HG03159 (cell line): ENCODE measurements around the gene UMOD.
"Not testable (repeated sequence)": the region's sequence is repeated elsewhere in the genome, so short reads cannot be mapped to it uniquely, and the experiment has no call there.

Source experiments
- ATAC-seq: cut with Tn5 transposase; IDR thresholded peaks from one replicate; pipeline ENCODE4 v1.9.1; 2021; ENCODE audit warnings: mild to moderate bottlenecking, moderate library complexity; ENCODE audit not compliant: unreplicated experiment

The UMOD gene

DNA sequence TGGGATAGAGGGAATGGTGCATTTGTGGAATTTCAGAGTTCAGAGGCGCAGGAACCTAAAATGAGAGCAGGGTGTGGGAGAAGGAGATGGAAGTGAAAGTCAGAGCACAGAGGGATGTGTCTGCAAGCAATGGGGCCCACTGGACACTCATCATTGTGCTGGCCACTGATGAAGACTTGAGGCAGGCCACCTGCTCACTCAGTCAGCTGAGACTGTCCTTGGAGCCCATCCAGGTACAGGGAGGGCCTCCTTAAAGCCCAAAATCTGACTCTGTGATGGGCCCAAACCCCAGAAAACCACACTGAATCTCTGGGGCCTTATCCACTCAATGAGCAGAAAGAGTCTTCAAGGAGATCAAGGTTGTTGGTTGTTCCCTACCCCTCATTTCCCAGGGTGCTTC is 30.8 kb downstream of the UMOD start:
- ATAC-seq, result no peak

DNA sequence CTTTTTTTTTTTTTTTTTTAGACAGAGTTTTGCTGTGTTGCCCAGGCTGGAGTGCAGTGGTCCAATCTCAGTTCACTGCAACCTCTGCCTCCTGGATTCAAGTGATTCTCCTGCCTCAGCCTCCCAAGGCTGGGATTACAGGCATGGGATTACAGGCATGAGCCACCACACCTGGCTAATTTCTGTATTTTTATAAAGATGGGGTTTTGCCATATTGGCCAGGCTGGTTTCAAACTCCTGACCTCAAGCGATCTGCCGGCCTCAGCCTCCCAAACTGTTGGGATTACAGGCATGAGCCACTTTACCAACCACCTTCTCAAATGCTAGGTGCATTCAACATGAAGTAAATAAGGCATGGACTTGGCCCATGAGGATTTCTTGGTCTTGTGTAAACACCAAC is 31.5 kb downstream of the UMOD start:
- not testable (repeated sequence) for ATAC-seq

DNA sequence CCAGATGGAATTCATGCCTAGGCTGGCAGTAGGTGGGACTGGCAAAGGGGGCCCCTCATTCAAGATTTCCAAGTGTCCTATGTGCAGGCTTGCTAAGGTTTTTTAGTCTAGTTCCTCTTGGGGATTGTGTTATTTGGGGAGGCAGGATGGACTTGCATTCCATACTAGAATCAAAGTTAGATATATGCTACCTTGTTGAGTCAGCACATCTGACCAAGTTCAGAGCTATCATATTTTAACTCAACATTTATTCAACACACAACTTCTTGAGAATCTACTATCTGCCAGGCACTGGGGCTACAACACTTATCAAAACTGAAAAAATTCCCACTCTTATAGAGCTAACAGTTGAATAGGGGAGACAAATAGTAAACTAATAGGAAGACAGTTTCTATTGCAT is 31.9 kb downstream of the UMOD start:
- no peak for ATAC-seq

DNA sequence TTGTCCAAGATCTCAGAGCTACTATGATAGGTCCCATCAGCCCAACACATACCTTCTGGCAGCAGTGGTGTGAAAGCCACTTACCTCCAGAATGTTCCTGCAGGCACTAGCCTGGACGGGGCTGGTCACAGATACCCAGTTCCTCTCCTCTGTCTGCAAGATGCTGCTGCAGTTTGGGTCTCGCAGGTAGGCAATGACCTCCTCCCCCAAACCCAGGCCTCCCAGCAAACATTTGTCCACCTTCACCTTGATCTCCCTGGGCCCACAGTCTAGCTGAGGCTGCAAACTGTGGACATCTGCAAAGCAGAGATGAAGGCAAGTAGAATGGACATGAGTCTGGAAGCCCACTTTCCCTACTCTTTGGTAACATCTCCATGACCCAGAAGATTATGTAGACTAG is 32.3 kb downstream of the UMOD start:
- no peak for ATAC-seq

DNA sequence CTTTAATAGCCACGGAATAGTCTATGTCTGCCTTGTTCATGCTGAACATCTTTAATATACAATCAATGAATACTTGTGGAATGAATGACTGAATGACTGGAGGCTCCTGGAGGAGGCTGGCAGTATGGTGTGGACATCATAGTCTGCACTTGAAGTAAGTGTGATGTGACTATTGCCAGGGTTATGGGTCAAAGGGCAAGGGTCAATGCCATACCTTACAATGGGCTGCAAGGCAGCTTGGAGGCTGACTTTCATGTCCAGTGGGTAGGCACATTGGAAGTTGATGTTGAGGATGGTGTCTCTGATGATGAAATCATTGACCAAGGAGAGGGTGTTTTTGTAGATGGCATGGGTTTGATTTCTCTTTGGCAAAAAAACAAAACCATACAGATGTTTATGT is 33.1 kb downstream of the UMOD start:
- no peak for ATAC-seq

DNA sequence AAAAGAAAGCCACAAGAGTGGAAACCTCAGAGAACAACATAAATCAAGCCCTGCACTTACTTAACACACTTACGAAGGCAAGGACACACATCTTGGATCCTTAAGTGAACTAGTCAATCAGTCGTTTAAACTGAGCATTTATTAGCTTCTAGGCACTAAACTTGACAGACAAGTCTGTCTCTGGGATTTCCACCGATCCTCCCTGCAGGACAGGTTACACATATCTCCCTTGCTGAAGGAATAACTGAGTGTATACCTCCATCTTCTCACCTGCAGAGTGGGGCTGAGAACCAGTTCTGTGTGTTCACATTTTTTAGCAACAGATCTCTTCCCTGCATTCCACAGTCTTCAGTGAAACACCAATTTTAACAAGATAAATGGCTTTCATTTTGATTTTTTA is 34.1 kb downstream of the UMOD start:
- ATAC-seq, result no peak

DNA sequence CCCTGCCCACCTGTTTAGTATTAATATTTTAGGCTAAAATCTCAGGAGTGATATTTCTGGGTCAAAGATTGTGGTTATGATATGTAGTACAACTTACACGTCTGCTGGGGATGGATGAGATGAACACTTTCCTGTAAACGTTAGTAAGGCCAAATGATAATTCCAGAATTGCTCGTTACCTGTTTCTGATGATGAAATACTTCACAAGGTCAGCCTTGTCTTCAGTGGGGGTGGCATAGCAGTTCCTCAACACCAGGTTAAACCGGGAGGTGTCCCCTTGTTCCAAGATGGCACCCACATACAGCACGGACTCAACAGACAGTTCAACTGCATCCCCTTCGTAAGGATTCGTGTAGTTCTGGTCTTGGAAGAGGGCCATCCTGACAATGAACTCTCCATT is 34.5 kb downstream of the UMOD start:
- no peak for ATAC-seq

DNA sequence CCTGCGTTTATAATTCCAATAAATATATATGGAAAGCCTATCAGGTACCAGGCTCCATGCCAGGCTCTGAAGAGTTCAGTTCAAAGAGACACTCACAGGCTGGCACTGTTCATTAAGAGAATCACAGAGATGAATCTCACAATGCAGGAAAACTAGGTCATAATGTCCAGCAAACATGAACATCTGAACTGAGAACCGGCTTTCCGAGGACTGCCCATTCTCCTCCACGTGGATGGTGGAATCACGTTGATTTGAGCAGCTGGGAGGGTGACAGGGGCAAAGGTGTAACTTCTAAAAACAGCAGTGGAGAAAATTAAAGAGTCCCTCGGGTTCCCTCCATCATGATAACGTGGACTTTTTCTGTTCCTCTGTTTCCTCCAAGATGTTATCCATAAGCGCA is 35.4 kb downstream of the UMOD start:
- ATAC-seq, result no peak

DNA sequence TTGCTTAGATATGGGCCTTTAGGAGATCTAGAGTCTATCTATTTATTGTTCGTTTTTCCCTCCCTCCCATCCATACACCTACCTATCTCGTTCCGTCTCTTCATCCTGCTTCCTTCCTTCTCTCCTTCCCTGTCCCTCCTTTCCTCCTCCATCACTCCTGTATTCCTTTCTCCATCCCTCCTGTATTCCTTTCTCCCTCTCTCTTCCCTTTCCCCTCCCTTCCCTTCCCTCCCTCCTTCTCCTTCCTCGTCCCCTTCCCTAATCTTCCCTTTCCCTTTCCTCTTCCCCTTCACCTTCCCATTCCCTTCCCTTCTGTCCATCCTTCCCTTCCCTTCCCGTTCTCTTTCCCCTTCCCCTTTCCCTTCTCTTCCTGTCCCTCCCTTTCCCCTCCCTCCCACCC is 35.8 kb downstream of the UMOD start:
- ATAC-seq, result no peak

DNA sequence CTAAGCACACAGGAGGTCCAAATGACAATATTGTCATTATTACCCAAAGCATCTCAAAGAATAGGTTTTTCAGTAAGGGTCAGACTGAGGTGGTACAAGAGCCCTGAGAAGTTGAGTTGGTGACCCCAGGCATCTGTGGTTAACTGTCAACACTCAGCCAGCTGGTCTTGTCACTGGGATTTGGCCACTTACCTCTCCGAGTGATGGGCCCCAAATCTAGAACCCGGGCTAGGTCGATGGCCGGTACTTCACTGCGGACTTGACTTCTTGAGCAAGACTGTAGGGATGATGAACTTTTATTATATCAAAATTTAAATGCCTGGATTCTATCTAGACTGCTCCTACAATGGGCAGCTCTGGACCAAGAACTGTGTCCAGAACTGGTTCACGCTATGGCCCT is 36.8 kb downstream of the UMOD start:
- no peak for ATAC-seq

DNA sequence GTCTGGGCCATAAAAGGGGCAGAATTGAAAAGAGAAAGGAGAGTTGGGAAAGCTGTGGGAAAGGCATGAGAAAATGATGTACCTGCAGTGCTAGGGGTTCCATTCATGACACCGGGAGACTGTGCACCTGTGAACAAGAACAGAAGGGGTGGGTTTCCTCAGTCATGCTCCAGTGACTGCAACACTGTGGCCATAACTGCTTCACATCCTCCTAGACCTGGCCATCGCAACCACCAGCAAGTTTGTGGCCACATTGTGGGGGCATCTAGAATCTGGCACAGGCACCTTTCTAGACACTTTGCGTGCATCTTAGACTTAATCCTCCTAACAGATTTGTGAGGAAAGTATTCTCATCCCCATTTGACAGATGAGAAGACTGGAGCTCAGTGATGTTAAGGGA is 37.9 kb downstream of the UMOD start:
- ATAC-seq, result no peak

DNA sequence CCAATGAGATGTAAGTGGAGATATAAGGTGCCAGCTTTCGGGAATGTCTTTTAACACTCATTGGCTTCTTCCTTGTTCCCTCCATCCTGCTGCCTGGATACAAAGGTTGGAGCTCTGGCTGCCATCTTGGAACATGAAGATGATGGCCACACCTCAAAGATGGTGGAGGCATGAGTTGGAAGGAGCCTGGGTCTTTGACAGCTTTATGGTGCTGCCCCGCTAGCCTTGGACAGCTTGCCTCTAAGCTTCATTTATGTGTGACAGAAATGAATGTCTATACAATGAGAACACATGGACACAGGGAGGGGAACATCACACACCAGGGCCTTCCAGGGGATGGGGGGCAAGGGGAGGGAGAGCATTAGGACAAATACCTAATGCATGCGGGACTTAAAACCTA is 38.8 kb downstream of the UMOD start:
- ATAC-seq, result no peak

DNA sequence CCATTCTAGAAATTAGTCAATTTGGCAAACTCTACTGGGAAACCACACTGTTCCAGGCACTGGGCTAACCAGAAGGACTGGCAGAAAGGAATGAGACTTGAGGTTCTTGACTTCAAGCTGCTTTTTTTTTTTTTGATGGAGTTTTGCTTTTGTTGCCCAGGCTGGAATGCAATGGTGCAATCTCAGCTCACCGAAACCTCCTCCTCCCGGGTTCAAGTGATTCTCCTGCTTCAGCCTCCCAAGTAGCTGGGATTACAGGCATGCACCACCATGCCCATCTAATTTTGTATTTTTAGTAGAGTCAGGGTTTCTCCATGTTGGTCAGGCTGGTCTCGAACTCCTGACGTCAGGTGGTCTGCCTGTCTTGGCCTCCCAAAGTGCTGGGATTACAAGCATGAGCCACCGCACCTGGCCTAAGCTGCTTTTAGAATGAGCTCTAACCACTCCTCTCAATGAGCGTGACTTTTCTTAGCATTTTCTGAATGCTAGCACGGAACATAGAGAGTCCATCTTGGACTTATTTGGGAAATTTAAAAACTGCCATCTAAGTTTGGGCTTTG is 39.9 kb downstream of the UMOD start:
- not testable (repeated sequence) for ATAC-seq

DNA sequence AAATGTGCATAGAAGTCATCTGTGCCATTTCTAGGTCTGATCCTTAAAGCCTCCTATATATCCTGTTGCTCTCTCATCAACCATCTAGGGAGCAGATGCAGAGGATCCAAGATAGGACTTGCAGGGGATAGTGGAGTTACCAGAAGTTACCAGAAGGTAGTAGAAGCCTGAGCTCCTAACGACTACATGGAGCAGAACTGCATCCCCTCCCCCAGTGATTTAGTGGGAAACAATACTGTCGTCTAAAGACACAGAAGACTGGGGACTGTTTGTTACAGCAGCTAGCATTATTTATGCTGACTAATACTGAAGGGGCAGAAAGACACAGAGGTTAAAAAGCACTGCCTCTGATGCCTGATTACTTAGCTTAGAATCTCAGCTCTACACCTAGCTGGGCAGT is 41.0 kb downstream of the UMOD start:
- ATAC-seq, result no peak

DNA sequence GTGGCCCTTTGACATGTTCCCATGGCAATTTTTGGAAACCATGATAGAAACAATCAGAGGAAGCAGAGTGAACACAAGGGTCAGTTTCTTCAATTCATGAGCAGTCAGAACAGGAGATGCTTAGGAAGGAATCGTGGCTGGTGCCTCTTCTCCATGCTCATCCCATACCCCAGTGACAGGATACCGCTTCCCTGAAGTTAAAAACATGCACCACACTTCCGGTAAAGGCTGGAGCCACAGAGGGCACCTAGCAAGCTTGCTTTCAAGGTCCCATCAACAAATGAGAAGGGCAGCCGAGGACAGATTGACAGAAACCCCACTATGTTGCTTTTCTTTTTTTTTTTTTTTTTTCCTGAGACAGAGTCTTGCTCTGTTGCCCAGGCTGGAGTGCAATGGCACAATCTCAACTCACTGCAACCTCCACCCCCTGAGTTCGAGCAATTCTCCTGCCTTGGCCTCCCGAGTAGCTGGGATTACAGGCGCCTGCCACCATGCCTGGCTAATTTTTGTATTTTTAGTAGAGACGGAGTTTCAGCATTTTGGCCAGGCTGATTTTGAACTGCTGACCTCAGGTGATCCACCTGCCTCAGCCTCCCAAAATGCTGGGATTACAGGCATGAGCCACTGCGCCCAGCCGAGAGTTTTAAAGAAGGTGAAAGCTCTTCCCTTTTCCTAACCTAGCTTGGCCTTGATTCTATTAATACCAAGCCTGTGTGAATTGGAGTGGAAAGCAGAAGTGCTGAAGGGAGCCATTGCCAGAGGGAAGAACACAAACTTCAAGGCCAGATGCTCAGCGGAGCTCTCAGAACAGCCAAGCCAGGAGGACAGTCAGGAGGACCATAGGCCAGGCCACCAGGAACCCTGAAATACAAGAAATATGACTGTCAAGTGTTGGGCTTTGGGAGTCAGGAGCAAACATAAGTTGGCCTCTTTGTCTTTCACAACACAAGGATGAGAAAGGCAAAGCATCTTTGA is 41.8 kb downstream of the UMOD start:
- no peak for ATAC-seq

DNA sequence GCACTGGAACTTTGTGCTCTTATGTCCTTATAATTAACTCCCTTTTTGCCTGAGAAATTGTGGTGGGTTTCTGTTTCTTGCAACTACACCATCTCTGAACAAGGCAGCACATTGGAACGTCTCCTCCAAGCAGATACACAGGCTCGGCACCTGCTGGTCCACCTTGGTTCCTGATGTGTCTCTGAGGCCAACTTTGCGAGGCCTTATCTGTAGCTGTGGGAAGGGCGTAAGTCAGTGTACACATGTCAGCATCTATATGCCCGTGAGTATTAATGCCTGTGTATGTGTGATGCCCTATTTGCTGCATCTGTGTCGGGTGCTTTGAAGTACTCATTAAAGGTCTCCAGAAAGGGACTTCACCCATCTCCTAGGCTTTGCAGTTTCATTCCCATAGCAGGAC is 42.7 kb downstream of the UMOD start:
- no peak for ATAC-seq

DNA sequence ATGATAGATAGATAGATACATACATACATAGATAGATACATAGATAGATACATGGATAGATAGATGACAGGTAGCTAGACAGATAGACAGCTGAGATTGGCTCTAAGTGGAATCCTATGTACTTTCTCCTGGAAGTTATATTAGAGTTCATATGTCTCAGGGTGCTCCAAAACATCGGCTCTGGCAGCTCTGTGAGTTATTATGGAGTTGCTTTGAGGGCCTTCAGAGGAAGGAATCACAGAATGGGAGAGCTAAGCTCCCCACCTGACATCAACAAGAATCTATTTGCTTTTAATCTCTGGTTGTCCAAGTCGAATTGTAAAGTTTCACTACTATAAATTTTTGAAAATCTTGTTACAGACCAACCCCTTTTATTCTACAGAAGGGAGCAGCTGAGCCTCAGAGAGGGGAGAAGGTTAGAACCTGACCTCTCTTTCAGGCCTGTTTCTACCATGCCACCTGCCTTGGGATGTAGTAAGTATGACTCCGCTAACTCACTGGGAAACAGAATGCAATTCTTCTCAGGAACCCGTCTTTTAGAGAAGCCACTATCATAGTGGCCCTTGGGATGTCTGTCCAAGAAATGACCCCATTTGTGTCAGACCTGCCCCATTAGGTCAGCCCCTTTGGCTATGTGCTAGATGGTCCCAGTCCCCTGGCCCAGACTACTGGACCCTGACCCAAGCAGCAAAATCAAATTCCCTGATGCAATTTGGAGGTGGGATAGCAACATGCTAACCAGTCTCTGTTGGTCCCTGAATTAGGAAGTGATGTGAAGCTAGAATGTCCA is 43.5 kb downstream of the UMOD start:
- no peak for ATAC-seq

DNA sequence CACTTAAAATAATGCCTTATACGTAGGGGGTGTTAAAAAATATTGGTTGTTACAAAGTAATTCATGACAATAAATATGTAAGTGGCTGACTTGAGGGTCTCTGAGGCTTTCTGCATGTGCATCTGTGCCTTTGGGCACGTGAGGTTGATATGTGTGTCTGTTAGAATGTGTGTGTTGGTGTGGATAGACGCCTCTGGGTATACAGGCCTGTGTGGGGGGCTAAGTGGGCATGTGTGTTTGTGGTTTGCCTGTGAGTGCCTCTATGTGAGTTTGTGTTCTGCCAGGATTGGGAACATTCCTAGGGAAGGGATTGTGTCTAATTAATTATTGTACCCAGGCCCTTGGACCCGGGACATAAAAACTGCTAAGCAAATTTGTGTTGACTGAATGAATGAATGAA is 44.2 kb downstream of the UMOD start:
- ATAC-seq, result no peak

DNA sequence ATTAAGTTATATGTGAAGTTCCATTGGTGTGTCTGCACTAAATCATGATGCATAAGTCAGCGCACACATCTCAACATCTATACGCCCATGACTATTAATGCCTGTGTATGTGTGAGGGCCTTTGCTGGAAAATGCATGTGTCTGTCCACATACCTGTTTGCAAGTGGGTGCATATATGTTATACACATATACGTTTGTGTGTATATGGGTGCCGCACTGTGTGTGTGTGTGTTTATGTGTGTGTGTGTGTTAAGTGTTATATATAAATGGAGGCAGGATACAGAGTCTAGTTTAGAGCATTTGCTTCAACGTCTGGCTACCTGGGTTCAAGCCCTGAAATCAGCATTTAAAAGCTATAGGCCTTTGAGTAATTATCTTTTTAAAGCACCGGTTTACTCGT is 44.7 kb downstream of the UMOD start:
- no peak for ATAC-seq

DNA sequence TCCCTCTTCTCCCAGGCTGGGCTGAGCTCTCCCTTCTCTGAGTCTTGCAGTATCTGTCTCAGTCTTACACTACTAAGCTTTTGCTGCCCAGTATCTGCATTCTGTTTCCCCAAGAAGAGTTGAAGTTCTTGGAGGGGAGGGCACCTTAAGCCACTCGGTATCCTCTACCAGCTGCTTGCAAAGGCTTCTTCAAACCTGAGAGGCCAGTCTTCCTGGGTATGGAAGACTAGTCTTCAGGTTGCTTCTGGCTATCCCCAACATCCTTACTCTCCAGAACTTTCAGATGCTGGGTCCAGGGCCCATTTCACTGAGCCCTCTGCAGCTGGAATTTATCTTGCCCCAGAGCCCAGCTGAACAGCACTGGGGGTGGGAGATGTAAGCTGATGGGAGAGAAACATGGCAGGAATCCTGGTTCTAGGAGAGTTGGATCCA is 45.3 kb downstream of the UMOD start:
- ATAC-seq, result no peak

DNA sequence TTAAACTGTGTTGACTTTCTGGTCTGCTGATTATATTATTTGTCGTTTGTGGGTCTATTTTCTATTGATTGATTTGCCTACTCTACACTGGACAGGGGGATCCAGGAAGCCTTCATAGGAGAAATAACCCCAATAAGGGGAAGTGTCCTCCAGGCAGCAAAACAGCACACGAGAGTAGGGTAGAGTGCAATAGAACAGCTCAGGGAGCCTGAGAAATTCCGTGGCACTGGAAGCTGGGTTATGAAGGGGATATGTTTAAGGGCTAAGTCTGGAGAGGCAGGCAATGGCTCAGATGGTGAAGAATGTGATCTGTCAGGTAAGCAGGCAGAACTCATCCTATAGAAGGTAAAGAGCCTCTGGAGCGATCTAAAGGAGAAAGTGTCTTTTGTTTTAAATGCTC is 46.1 kb downstream of the UMOD start:
- no peak for ATAC-seq

DNA sequence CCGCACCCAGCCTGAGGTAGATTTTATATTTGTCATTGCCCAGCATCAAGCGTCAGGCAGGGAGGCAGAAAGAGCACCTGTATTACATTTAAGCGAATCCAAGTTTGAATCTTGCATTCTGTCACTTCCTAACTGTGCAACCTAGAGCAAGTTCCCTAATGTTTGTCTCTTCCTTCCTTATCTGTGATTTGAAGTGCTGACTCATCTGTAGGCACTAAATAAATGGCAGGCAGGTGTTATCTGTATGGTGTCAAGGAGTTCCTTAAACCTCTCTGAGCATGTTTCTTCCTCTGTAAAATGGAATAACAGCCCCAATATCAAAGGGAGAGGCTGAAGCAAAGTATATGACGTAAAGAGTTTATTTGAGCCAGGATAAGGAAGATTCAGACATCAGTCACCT is 49.5 kb downstream of the UMOD start:
- no peak for ATAC-seq
